Adrenal gland (tissue), 12 donors: Measurements from ENCODE around the gene C1QTNF7. TPM values are rescaled to one million over a fixed set of nuclear protein-coding genes. Genes with fewer than 3 reads are reported as not detected.

Experiments used
- DNase-seq, 7 donors: peaks; one replicate each; pipeline ENCODE4 v3.0.0-alpha.2; 2019 to 2020
- H3K27ac ChIP-seq, 5 donors: fragments of 200-600 bp; sonication (generic) in 4 of 5; 1 replicate in 3 of 5; 2 replicates in 2 of 5; pipeline versions ENCODE4 v1.5.1 to v1.8.0; 2016 to 2020; ENCODE audit warnings: mild to moderate bottlenecking in 1 of 5
- H3K27me3 ChIP-seq: fragments of 200-600 bp; 2 replicates; pipeline ENCODE4 v1.8.0; 2021
- H3K36me3 ChIP-seq, 2 donors: fragments of 200-600 bp; replicated peaks in 1 of 2; 1 replicate in 1 of 2; 2 replicates in 1 of 2; pipeline versions ENCODE4 v1.5.1 to v1.8.0; 2018 to 2022
- H3K4me1 ChIP-seq, 2 donors: fragments of 200-600 bp; replicated peaks in 1 of 2; 1 replicate in 1 of 2; 2 replicates in 1 of 2; pipeline versions ENCODE4 v1.5.1 to v1.8.0; 2018 to 2021
- H3K4me3 ChIP-seq, 4 donors: fragments of 200-600 bp; sonication (generic) in 3 of 4; one replicate each; pipeline ENCODE4 v1.5.1; 2016 to 2018
- H3K9me3 ChIP-seq, 3 donors: fragments of 200-600 bp; sonication (generic) in 1 of 3; replicated peaks in 1 of 3; 1 replicate in 2 of 3; 2 replicates in 1 of 3; pipeline versions ENCODE4 v1.5.1 to v1.8.0; 2016 to 2021
- POLR2A ChIP-seq, 2 donors: fragments of 450-650 bp; IDR thresholded peaks; one replicate each; pipeline ENCODE4 v1.6.1; 2017; ENCODE audit warnings: antibody characterized with exemption in 2 of 2, mild to moderate bottlenecking in 2 of 2, moderate library complexity in 1 of 2
- WGBS, 4 donors: extraction: QIAGEN DNeasy Blood & Tissue Kit in 2 of 4; methylation state at CpG; one replicate each; pipeline versions ENCODE4 v1.1.5 to v1.1.7; 2013 to 2017; 5-methylcytosine and 5-hydroxymethylcytosine counted together
- intact Hi-C, 2 donors: fragments of 100-400 bp; cut with DNase I; formaldehyde crosslinking; loops; one replicate each; pipeline versions ENCODE4 v1.14.1 to v1.15.0; 2022 to 2023
- polyA plus RNA-seq, 3 donors: library from polyadenylated mRNA; stranded (reverse); fragments of 200-250 nt in 2 of 3; fragments of 350-450 nt in 1 of 3; fragmentation: Illumina TruSeq in 1 of 3; extraction: RNeasy Lipid Tissue Mini Kit (QIAGEN cat#74804) in 1 of 3; gene quantifications; one replicate each; pipeline ENCODE4 v1.2.3, GENCODE V29; 2013 to 2014
- total RNA-seq, 9 donors: library from RNA; depleted of rRNA in 4 of 9; stranded (reverse); fragments of >200 nt in 4 of 9; fragments of 120-200 nt in 1 of 9; fragmentation: NEBNext Ultra II Directional in 1 of 9; extraction: Animal tissue kit (Norgen Biotek cat#: 25700) in 1 of 9; gene quantifications; one replicate each; pipeline versions ENCODE4 v1.1.0 to v1.2.4, GENCODE V29; 2013 to 2023
- TF ChIP-seq, protein P1 (sequence below), 6 experiments: fragments of 450-650 bp in 4 of 6; fragments of 200-600 bp in 2 of 6; sonication (generic) in 1 of 6; IDR thresholded peaks; 1 replicate in 5 of 6; 2 replicates in 1 of 6; pipeline versions ENCODE4 v1.5.1 to v1.8.0; 2016 to 2021; ENCODE audit warnings: antibody characterized with exemption in 6 of 6, mild to moderate bottlenecking in 2 of 6, moderate library complexity in 1 of 6
- donor health status: healthy with polysubstance abuse.
- donor health status: Bipolar disorder and iron deficiency.
- donor health status: DM: yes; HTN: yes; CAD: no.
- donor health status: DM: no; HTN: no; CAD: no.
- donor health status: DM: no; HTN: no; CAD: no.
- donor health status: DM: yes; HTN: yes; CAD: no.

The C1QTNF7 gene
- total and polyA plus RNA-seq, 12 donors = 0.09 to 2.8 (median 1.1) TPM

GRCh38 chr4:15427161-15427560 lies 672 bp upstream of the C1QTNF7 start:
- DNase-seq = no peak
- 55 to 64% (median 62%) methylated on average over 2 of the region's 2 CpGs for WGBS, 4 donors
- Histone ChIP-seq H3K27ac (no peak overlapping the region), H3K4me3 (no peak overlapping the region), H3K36me3 (no peaks in the 10 kb centered on the region), H3K27me3 (no peaks in the 10 kb centered on the region), H3K4me1 (no peaks in the 10 kb centered on the region), H3K9me3 (no peaks in the 10 kb centered on the region)
- TF ChIP-seq, protein P1, sequence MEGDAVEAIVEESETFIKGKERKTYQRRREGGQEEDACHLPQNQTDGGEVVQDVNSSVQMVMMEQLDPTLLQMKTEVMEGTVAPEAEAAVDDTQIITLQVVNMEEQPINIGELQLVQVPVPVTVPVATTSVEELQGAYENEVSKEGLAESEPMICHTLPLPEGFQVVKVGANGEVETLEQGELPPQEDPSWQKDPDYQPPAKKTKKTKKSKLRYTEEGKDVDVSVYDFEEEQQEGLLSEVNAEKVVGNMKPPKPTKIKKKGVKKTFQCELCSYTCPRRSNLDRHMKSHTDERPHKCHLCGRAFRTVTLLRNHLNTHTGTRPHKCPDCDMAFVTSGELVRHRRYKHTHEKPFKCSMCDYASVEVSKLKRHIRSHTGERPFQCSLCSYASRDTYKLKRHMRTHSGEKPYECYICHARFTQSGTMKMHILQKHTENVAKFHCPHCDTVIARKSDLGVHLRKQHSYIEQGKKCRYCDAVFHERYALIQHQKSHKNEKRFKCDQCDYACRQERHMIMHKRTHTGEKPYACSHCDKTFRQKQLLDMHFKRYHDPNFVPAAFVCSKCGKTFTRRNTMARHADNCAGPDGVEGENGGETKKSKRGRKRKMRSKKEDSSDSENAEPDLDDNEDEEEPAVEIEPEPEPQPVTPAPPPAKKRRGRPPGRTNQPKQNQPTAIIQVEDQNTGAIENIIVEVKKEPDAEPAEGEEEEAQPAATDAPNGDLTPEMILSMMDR (IDR thresholded peaks at IDR 0.05) = no peak
- no peak for TF ChIP-seq POLR2A (IDR thresholded peaks at IDR 0.05)
- intact Hi-C loops = no loop called here

DNA sequence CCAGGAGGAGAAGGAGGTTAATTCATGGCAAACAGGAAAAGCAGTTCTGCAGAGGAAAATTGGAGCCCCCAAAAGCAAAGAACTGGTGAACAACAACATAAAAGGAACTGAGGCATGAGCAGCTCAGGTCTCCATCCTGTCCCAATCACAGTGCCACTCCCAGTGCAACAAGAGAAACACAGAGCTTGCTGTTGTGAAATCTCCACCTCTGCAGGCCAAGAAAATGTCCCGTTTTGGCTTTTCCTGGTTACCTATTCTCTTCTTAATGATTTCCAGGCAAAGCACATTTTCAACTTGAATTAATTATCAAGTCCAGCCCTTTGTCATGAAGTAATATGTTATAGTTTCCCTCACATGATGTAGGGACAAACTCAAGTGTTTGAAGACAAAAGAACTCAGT lies 778 bp downstream of the C1QTNF7 start:
- intact Hi-C loops = no loop called here
- 58 to 94% (median 69%) methylated on average over 1 of the region's 1 CpG for WGBS, 4 donors
- no peak overlapping the region for H3K27ac ChIP-seq
- no peaks in the 10 kb centered on the region for H3K36me3 ChIP-seq
- H3K9me3 ChIP-seq = no peaks in the 10 kb centered on the region
- TF ChIP-seq, protein P1 (IDR thresholded peaks at IDR 0.05) = no peak
- no peak for TF ChIP-seq POLR2A (IDR thresholded peaks at IDR 0.05)
- H3K4me1 ChIP-seq = no peaks in the 10 kb centered on the region
- H3K4me3 ChIP-seq = no peak overlapping the region
- no peaks in the 10 kb centered on the region for H3K27me3 ChIP-seq
- DNase-seq = no peak

DNA sequence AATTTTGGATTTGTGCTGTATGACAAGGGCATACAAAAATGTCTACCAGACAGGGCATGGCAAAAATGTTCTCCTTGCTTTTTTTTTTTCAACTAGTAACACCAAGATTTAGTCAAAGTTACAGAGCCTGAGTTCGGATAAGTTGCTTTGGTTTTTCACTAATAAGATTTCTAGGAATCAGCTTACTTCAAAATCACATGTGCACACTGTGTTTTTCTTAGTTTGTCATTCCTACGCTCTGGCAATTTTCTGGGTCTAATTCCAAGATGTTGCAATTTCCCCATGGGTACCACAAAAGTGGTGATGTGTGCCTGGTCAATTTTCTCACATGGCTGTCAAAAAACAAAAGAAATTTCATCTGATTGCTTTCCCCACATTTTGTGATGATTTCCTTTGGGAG lies 6.3 kb downstream of the C1QTNF7 start:
- H3K27ac ChIP-seq = no peak overlapping the region
- no peaks in the 10 kb centered on the region for H3K36me3 ChIP-seq
- H3K4me1 ChIP-seq = peaks cover 0 to 9% of the 10 kb centered on the region in 2 donors
- WGBS, 4 donors = 89 to 98% (median 92%) methylated on average over 2 of the region's 2 CpGs
- H3K9me3 ChIP-seq = no peaks in the 10 kb centered on the region
- DNase-seq = no peak
- TF ChIP-seq POLR2A (IDR thresholded peaks at IDR 0.05) = no peak
- TF ChIP-seq, protein P1 (IDR thresholded peaks at IDR 0.05) = no peak
- intact Hi-C loops = no loop called here
- H3K27me3 ChIP-seq = no peaks in the 10 kb centered on the region
- no peak overlapping the region for H3K4me3 ChIP-seq

GRCh38 chr4:15434676-15435075 lies 6.8 kb downstream of the C1QTNF7 start:
- intact Hi-C loops = no loop called here
- WGBS, 4 donors = 83 to 91% (median 89%) methylated on average over 2 of the region's 2 CpGs
- H3K36me3 ChIP-seq = no peaks in the 10 kb centered on the region
- no peaks in the 10 kb centered on the region for H3K27me3 ChIP-seq
- no peak for TF ChIP-seq POLR2A (IDR thresholded peaks at IDR 0.05)
- TF ChIP-seq, protein P1 (IDR thresholded peaks at IDR 0.05) = no peak
- H3K4me1 ChIP-seq = peaks cover 0 to 9% of the 10 kb centered on the region in 2 donors
- no peak for DNase-seq
- no peak overlapping the region for H3K4me3 ChIP-seq
- no peaks in the 10 kb centered on the region for H3K9me3 ChIP-seq
- H3K27ac ChIP-seq = no peak overlapping the region
